HG03135 (cell line): ENCODE data around the gene GATAD2A.

Experiments
- ATAC-seq: cut with Tn5 transposase; IDR thresholded peaks from one replicate; pipeline ENCODE4 v1.9.1; 2021; ENCODE audit warnings: mild to moderate bottlenecking, moderate library complexity; ENCODE audit not compliant: unreplicated experiment

GATAD2A gene

GRCh38 chr19:19542507-19542906 lies 137.0 kb downstream of the GATAD2A start:
- no peak for ATAC-seq

GRCh38 chr19:19543101-19543500 lies 137.6 kb downstream of the GATAD2A start:
- no peak for ATAC-seq

GRCh38 chr19:19543640-19544039 lies 138.2 kb downstream of the GATAD2A start:
- no peak for ATAC-seq

- ATAC-seq = no peak
Measured at GRCh38 chr19:19544257-19544953, 138.9 kb downstream of the GATAD2A start.

GRCh38 chr19:19544954-19545591 lies 139.6 kb downstream of the GATAD2A start:
- no peak for ATAC-seq

GRCh38 chr19:19545707-19546106 lies 140.2 kb downstream of the GATAD2A start:
- no peak for ATAC-seq

- ATAC-seq = no peak
Measured at GRCh38 chr19:19546751-19547162, 141.3 kb downstream of the GATAD2A start.

GRCh38 chr19:19547674-19548336 lies 142.3 kb downstream of the GATAD2A start:
- no peak for ATAC-seq

- no peak for ATAC-seq
Measured at GRCh38 chr19:19548915-19549759, 143.7 kb downstream of the GATAD2A start.

- no peak for ATAC-seq
Measured at GRCh38 chr19:19549804-19550464, 144.5 kb downstream of the GATAD2A start.

GRCh38 chr19:19550485-19550929 lies 145.0 kb downstream of the GATAD2A start:
- no peak for ATAC-seq

- ATAC-seq = no peak
Measured at GRCh38 chr19:19550972-19551852, 145.7 kb downstream of the GATAD2A start.

GRCh38 chr19:19551853-19552192 lies 146.3 kb downstream of the GATAD2A start:
- no peak for ATAC-seq

- ATAC-seq = no peak
Measured at GRCh38 chr19:19552798-19553197, 147.3 kb downstream of the GATAD2A start.

GRCh38 chr19:19553670-19554069 lies 148.2 kb downstream of the GATAD2A start:
- no peak for ATAC-seq

GRCh38 chr19:19554074-19555023 lies 148.9 kb downstream of the GATAD2A start:
- ATAC-seq = no peak

GRCh38 chr19:19558055-19558454 lies 152.6 kb downstream of the GATAD2A start:
- ATAC-seq = no peak
